OCI-LY1 (cell line): ENCODE results near the gene SIGLEC1.

Experiments
- H2AFZ ChIP-seq: fragments of 200-600 bp; sonication (generic), shearing (Covaris generic); 2 replicates; pipeline ENCODE4 v1.6.0; 2014; ENCODE audit warnings: antibody characterized with exemption, mild to moderate bottlenecking, low read length
- H3F3A ChIP-seq: fragments of 200-600 bp; sonication (generic), shearing (Covaris generic); 2 replicates; pipeline ENCODE4 v1.6.0; 2014; ENCODE audit warnings: mild to moderate bottlenecking, antibody characterized with exemption, low read length, moderate library complexity; ENCODE audit not compliant: insufficient read depth
- H3K27ac ChIP-seq: fragments of 200-600 bp; sonication (generic); 2 replicates; pipeline ENCODE4 v1.5.1; 2014; ENCODE audit warnings: low read length, mixed run types, mild to moderate bottlenecking, low read depth; ENCODE audit not compliant: poor library complexity, severe bottlenecking
- H3K27me3 ChIP-seq: fragments of 200-600 bp; sonication (generic); 2 replicates; pipeline ENCODE4 v1.6.0; 2014; ENCODE audit warnings: antibody characterized with exemption, mild to moderate bottlenecking, low read length, moderate library complexity; ENCODE audit not compliant: insufficient read depth
- H3K36me3 ChIP-seq: fragments of 200-600 bp; sonication (generic); 2 replicates; pipeline ENCODE4 v1.6.1; 2014; ENCODE audit warnings: mild to moderate bottlenecking, antibody characterized with exemption, low read length, moderate library complexity, mixed read lengths; ENCODE audit not compliant: insufficient read depth
- H3K4me1 ChIP-seq: fragments of 200-600 bp; sonication (generic); 2 replicates; pipeline ENCODE4 v1.5.1; 2014; ENCODE audit warnings: mild to moderate bottlenecking, low read length, moderate library complexity; ENCODE audit not compliant: insufficient read depth, severe bottlenecking
- H3K4me2 ChIP-seq: fragments of 200-600 bp; sonication (generic), shearing (Covaris generic); 2 replicates; pipeline ENCODE4 v1.6.1; 2014; ENCODE audit warnings: low read length
- H3K4me3 ChIP-seq: fragments of 200-600 bp; sonication (generic); 2 replicates; pipeline ENCODE4 v1.5.1; 2014; ENCODE audit warnings: low read length, low read depth, mild to moderate bottlenecking, mixed read lengths; ENCODE audit not compliant: poor library complexity, severe bottlenecking
- H3K79me2 ChIP-seq: fragments of 200-600 bp; shearing (Covaris generic); 2 replicates; pipeline ENCODE4 v1.6.1; 2016; ENCODE audit warnings: mixed run types, low read length, mixed read lengths; ENCODE audit not compliant: insufficient read depth
- H3K9ac ChIP-seq: fragments of 200-600 bp; sonication (generic), shearing (Covaris generic); 2 replicates; pipeline ENCODE4 v1.6.1; 2014; ENCODE audit warnings: mild to moderate bottlenecking, low read length, mixed read lengths
- H3K9me2 ChIP-seq: fragments of 200-600 bp; sonication (generic), shearing (Covaris generic); 2 replicates; pipeline ENCODE4 v1.6.1; 2014; ENCODE audit warnings: low read depth, mild to moderate bottlenecking, low read length, mixed read lengths
- H3K9me3 ChIP-seq: fragments of 200-600 bp; shearing (Covaris generic); 2 replicates; pipeline ENCODE4 v1.6.1; 2014; ENCODE audit warnings: low read length, mixed read lengths
- H4K20me1 ChIP-seq: fragments of 200-600 bp; sonication (generic), shearing (Covaris generic); 2 replicates; pipeline ENCODE4 v1.6.0; 2016; ENCODE audit warnings: mild to moderate bottlenecking, low read length; ENCODE audit not compliant: insufficient read depth
- CTCF ChIP-seq: fragments of 200-600 bp; sonication (generic), shearing (Covaris generic); IDR thresholded peaks from 2 replicates; pipeline ENCODE4 v1.5.1; 2017; ENCODE audit warnings: mild to moderate bottlenecking, antibody characterized with exemption, low read length, moderate library complexity, mixed read lengths
- EZH2 ChIP-seq: fragments of 200-600 bp; sonication (generic), shearing (Covaris generic); IDR thresholded peaks from 2 replicates; pipeline ENCODE4 v1.8.0; 2017; ENCODE audit warnings: borderline replicate concordance, mixed run types, mild to moderate bottlenecking, antibody characterized with exemption, low read length, moderate library complexity, mixed read lengths

Gene SIGLEC1

GRCh38 chr20:3759316-3759823 lies 47.0 kb upstream of the SIGLEC1 start:
- no peaks in the 10 kb centered on the region for H3K9me2 ChIP-seq
- no peaks in the 10 kb centered on the region for H3K27me3 ChIP-seq
- TF ChIP-seq EZH2 (no peak), CTCF (no peak)
- H3K79me2 ChIP-seq: no peaks in the 10 kb centered on the region
- peaks cover 12% of the 10 kb centered on the region for H3K4me1 ChIP-seq
- no peaks in the 10 kb centered on the region for H3K9me3 ChIP-seq
- H4K20me1 ChIP-seq: no peaks in the 10 kb centered on the region
- no peaks in the 10 kb centered on the region for H3F3A ChIP-seq
- no peak overlapping the region for H2AFZ ChIP-seq
- no peak overlapping the region for H3K27ac ChIP-seq
- no peak overlapping the region for H3K9ac ChIP-seq
- no peak overlapping the region for H3K4me2 ChIP-seq
- H3K36me3 ChIP-seq: peaks cover 24% of the 10 kb centered on the region
- H3K4me3 ChIP-seq: no peak overlapping the region

DNA sequence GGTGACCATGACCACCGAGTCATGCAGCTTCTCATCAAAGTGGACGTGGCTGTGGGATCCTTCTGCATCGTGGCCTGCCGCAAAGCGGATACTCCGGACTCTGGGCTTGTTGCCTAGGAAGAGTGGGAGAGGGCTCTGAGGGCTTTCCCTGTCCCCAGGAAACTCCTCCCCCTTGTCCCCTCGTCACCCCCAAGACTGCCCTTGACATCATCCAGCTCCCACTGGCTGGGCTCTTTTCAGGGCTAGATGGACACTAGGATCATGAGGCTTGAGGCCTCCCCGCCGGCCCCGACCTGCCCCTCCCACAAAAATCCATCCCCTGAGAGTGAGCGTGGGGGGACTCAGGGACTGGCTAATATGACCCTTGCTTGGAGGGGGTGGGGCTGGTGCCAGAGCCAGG lies 46.2 kb upstream of the SIGLEC1 start:
- Histone ChIP-seq H3K4me1 (peaks cover 12% of the 10 kb centered on the region), H3K79me2 (no peaks in the 10 kb centered on the region), H3F3A (no peaks in the 10 kb centered on the region), H3K27me3 (no peaks in the 10 kb centered on the region), H3K27ac (no peak overlapping the region), H3K9me3 (no peaks in the 10 kb centered on the region), H3K4me3 (no peak overlapping the region), H3K9me2 (no peaks in the 10 kb centered on the region), H3K36me3 (peaks cover 24% of the 10 kb centered on the region), H4K20me1 (no peaks in the 10 kb centered on the region), H2AFZ (no peak overlapping the region), H3K4me2 (no peak overlapping the region), H3K9ac (no peak overlapping the region)
- no peak for TF ChIP-seq EZH2
- TF ChIP-seq CTCF: no peak

- no peak for TF ChIP-seq EZH2
- no peak for TF ChIP-seq CTCF
- H2AFZ ChIP-seq: no peak overlapping the region
- peaks cover 12% of the 10 kb centered on the region for H3K4me1 ChIP-seq
- no peak overlapping the region for H3K9ac ChIP-seq
- no peak overlapping the region for H3K4me2 ChIP-seq
- no peaks in the 10 kb centered on the region for H3K9me3 ChIP-seq
- H3K27me3 ChIP-seq: no peaks in the 10 kb centered on the region
- H3K79me2 ChIP-seq: no peaks in the 10 kb centered on the region
- no peaks in the 10 kb centered on the region for H3K9me2 ChIP-seq
- peaks cover 24% of the 10 kb centered on the region for H3K36me3 ChIP-seq
- H4K20me1 ChIP-seq: no peaks in the 10 kb centered on the region
- H3K4me3 ChIP-seq: no peak overlapping the region
- no peak overlapping the region for H3K27ac ChIP-seq
- H3F3A ChIP-seq: no peaks in the 10 kb centered on the region
These were observed 44.9 kb upstream of the SIGLEC1 start for GRCh38 chr20:3757268-3757667.
